HFF-Myc (cell line): ENCODE measurements around the gene CEND1.
"Not testable (repeated sequence)": the region's sequence is repeated elsewhere in the genome, so short reads cannot be mapped to it uniquely, and the experiment has no call there.

ENCODE experiments used
- DNase-seq: peaks from one replicate; pipeline ENCODE4 v3.0.0-alpha.2; 2011; ENCODE audit warnings: low read depth; ENCODE audit errors: extremely low read depth
- H3K4me3 ChIP-seq: replicated peaks from 2 replicates; pipeline ENCODE4 v1.5.1; 2011; ENCODE audit warnings: low read depth, mild to moderate bottlenecking, control low read depth, low read length
- TF ChIP-seq, protein P1 (sequence below): IDR thresholded peaks from 2 replicates; pipeline ENCODE4 v1.5.1; 2012; ENCODE audit warnings: mild to moderate bottlenecking, low read depth, low read length, control low read depth; ENCODE audit errors: missing control alignments

The CEND1 gene

DNA sequence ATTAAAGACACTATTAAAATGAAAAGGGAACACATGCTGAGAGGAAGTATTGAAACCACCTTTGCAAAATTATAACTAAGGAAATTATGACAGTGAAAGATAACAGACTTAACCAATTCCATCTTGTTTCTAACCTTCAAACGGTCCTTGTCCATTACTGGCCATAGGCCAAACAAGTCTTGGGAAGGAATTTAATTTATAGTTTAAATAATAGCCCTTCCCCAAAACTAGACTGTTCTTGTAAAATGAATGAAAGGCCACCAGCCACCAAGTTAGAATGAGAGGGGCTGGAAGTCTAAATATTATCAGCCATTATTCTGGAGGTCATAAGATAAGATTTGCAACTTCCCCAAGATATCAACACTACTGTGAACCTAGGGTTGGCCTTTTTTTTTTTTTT lies 44.5 kb downstream of the CEND1 start:
- TF ChIP-seq, protein P1, sequence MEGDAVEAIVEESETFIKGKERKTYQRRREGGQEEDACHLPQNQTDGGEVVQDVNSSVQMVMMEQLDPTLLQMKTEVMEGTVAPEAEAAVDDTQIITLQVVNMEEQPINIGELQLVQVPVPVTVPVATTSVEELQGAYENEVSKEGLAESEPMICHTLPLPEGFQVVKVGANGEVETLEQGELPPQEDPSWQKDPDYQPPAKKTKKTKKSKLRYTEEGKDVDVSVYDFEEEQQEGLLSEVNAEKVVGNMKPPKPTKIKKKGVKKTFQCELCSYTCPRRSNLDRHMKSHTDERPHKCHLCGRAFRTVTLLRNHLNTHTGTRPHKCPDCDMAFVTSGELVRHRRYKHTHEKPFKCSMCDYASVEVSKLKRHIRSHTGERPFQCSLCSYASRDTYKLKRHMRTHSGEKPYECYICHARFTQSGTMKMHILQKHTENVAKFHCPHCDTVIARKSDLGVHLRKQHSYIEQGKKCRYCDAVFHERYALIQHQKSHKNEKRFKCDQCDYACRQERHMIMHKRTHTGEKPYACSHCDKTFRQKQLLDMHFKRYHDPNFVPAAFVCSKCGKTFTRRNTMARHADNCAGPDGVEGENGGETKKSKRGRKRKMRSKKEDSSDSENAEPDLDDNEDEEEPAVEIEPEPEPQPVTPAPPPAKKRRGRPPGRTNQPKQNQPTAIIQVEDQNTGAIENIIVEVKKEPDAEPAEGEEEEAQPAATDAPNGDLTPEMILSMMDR: no peak
- DNase-seq: no peak
- H3K4me3 ChIP-seq: no peak overlapping the region

GRCh38 chr11:742571-743201 lies 47.2 kb downstream of the CEND1 start:
- no peak for DNase-seq
- TF ChIP-seq, protein P1: no peak
- H3K4me3 ChIP-seq: no peak overlapping the region

DNA sequence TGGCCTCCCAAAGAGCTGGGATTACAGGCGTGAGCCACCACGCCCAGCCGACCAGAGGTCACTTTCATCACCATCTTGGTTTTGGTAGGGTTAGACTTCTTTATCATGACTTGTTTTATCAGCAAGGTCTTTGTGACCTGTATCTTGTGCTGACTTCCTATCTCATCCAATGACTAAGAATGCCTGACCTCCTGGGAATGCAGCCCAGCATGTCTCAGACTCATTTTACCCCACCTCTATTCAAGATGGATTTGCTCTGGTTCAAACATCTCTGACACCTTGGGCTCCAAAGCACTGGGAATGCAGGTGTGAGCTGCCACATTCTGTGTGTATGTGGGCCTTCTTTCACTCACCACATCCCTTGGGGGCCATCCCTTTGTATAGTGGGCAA lies 47.7 kb downstream of the CEND1 start:
- no peak for DNase-seq
- TF ChIP-seq, protein P1: no peak
- H3K4me3 ChIP-seq: no peak overlapping the region

GRCh38 chr11:737899-738298 lies 52.0 kb downstream of the CEND1 start:
- H3K4me3 ChIP-seq, DNase-seq: not testable (repeated sequence)

DNA sequence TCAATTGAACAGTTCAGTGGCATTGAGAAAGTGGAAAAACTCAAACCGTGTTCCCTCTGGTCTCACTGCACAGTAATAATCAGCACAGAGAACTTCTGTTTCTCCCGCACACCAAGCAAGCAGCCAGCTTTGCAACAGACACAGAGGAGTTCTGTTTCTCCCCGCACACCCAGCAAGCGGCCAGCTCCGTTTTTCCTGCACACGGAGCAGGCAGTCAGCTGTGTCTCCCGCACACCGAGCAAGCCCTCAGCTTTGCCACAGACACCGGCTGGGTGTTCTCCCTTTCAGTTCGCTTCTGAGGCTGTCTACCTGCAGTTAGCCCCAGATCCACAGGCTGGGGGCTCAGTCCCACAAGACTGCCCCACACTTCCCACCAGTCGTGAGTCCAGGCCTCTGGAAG lies 52.5 kb downstream of the CEND1 start:
- no peak for DNase-seq
- no peak overlapping the region for H3K4me3 ChIP-seq
- TF ChIP-seq, protein P1: no peak
